HG02571 (cell line): ENCODE data around the gene ZNF711.
"Not testable (repeated sequence)": the region's sequence is repeated elsewhere in the genome, so short reads cannot be mapped to it uniquely, and the experiment has no call there.

Experiments
- ATAC-seq: cut with Tn5 transposase; IDR thresholded peaks from one replicate; pipeline ENCODE4 v1.9.1; 2021; ENCODE audit warnings: mild to moderate bottlenecking, moderate library complexity; ENCODE audit not compliant: unreplicated experiment

Gene ZNF711

DNA sequence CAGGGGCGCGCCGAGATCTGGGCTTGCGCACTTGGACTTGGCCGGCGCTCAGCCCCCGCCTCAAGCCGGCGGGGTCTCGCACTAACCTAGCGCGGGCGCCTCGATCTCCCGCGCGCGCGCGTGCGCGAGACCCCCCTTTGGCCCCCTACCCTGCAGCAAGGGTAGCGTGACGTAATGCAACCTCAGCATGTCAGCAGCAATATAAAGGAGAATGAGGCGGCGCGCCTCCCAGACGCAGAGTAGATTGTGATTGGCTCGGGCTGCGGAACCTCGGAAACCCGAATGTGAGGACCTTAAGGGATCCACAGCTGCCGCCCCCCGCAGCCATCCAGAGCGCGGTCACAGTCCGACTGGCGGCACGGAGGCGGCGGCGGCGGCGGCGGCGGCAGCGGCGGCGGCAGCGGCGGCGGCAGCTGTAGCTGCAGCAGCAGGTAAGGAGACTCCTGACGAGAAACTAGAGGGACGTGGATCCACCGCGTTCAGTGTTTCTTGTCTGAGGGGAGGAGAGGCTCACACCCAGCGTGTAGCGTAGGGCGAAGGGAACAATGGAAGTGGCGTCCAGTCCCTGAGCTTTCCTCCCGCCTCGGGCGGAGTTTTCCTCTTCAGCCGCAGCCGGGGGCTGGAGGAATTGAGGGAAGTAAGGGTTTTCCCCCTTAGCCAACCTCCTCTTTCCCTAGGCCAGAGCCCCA lies at the start of gene ZNF711, which contains the start of gene SATL1:
TSS of gene ZNF711 (plus strand) at position 231 of the 689 bp plus-strand sequence. CDS start 3,582 bp downstream, outside the sequence.
TSS of gene SATL1 (minus strand) at position 19 of the 689 bp plus-strand sequence. CDS start 134,811 bp downstream, outside the sequence.
- ATAC-seq, result peak; percentile 40

GRCh38 chrX:85196319-85196718 lies 47.5 kb upstream of the ZNF711 start:
- ATAC-seq, result no peak

GRCh38 chrX:85203461-85203970 lies 40.3 kb upstream of the ZNF711 start:
- no peak for ATAC-seq

DNA sequence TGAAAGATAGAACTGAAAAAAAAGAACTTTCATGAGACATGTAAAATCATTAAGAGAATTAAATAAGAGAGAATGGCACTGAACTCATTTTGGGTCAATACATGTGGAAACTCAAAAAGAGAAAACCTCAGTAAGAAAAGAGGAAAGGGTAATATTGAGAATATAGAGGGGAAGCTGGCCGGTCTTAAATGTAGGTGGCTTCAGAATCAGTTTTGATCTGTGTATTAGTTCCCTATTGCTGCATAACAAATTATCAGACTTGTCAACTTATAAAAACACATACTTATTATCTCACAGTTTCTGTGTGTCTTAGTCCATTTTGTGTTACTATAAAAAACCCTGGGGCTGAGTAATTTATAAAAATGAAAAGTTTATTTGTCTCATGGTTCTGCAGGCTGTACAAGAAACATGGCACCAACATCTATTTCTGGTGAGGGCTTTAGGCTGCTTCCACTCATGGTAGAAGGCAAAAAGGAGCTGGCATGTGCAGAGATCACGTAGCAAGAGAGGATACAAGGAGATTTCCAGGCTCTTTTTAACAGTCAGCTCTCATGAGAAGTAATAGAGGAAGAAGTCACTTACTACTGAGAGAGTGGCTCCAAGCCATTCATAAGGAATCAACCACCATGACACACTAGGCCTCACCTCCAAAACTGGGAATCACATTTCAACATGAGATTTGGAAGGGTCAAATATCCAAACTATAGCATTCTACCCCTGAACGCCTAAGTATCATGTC lies 29.8 kb upstream of the ZNF711 start:
- ATAC-seq, result no peak

DNA sequence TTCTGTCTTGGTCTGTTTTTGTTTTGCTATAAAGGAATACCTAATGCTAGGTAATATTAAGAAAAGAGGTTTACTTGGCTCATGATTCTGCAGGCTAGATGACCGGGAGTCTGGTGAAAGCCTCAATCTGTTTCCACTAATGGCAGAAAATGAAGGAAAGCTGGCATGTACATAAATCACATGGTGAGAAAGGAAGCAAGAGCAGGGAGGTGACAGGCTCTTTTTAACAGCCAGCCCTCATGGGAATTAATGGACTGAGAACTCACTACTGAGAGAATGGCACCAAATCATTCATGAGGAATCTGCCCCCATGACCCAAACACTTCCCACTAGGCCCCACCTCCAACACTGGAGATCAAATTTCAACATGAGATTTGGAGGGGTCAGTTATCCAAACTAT lies 27.8 kb upstream of the ZNF711 start:
- no peak for ATAC-seq

DNA sequence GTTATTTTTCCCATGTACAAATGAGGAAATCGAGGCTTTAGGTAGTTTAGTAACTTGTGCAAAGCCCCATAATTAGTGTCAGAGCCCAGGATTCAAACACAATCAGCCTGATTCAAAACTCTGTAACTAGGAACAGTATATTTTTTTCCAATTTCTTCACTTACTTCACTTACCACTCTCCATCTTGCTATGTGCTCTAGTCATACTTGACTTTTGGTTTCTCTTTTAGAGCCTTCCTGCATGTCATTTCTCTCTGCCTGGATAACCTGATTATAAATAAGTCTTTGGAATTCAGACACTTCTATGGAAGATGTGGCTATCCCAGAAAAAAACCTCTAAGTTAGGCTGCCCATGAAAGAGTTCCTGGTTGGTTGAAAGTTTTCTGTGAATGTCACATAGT lies 22.4 kb upstream of the ZNF711 start:
- no peak for ATAC-seq

DNA sequence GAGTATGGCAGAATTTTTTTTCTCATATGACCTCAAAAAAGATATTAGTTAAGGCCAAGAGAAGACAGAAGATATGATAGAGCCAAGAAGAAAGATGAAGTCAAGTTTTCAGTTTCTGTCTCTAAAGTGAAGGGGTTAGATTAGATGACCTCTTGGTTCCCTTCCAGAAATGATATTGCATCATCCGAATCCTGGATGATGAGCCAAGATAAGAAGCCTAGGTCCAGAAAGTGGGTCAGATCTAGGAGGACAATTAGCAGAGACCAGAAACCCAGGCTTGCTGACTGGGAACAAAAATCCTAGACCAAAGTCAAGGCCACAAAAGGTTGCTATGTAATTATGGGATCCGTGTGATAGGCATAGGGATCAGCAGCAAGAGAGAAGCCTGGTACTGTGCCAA lies 20.4 kb upstream of the ZNF711 start:
- ATAC-seq, result no peak

DNA sequence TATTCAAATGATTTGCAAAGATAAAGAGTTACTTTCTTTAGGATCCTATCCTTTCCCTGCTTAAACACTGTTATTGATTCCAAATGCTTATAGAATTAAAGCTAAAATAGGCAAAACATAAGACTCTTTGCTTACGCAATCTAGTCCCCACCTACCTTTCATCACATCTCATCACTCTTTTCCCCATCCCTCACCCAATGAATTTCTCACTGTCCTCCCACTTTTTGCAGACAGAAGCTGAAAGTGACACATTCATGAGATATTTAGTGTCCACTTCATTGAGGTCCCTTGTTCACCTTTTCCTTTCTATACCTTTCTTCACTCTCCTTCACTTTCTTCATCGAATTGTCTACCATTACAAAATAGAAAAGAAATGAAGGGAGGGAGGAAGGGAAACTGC lies 636 bp upstream of the ZNF711 start:
- ATAC-seq, result no peak

GRCh38 chrX:85244450-85245211 lies 840 bp downstream of the ZNF711 start:
- peak; percentile 50 for ATAC-seq

DNA sequence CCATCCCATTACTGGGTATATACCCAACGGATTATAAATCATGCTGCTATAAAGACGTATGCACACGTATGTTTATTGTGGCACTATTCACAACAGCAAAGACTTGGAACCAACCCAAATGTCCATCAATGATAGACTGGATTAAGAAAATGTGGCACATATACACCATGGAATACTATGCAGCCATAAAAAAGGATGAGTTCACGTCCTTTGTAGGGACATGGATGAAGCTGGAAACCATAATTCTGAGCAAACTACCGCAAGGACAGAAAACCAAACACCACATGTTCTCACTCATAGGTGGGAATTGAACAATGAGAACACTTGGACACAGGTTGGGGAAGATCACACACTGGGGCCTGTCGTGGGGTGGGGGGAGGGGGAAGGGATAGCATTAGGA lies 41.5 kb downstream of the ZNF711 start:
- ATAC-seq, result not testable (repeated sequence)

DNA sequence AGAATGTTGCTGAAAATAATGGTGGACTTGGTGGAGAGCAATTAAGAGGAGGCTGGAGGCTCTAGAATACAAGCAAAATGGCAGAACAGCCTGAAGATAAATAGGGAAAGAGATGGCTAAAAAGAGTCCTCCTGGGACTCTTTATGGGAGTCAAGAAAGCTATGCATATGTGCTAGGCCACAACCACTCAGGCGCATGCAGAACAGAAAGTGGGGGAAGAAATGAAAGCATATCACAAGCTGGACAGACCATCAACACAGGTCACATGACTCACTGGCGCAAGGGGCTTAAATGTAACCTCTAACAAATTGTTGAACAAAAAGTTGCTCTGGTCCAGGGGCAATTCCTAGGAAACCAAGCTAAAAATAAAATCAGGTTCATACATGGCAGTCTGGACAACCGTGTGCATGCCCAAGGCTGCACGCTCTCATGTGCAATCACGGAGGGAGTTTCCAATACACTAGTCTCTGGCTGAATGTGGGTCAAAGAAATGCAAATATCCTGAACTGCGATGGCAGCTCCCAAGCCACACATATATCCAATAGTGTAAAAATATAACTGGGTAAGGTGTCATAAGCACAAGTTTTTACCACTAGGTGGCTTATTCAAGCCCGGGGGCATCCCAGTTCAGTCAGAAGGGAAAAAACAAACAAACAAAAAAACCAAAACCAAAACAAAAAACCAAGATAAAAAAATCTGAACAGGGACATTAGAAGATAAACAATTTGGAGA lies 45.4 kb downstream of the ZNF711 start:
- no peak for ATAC-seq

DNA sequence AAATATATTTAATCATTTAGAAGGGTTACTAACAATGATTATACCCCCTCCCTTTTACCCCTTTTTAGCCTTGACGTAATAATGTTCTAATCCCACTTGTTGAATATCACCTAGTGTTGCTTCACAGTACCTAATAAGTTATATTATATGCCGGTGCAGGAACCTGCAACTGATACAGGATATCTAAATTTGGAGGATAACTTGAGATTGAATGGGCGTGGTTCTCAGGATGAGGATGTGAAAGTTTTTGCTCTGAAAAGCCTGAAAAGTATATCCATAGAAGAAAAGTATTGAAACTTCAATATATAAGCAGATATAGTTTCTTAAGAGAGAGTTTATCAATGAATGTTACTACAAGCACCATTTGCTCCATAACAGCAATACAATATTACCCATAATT lies 59.8 kb downstream of the ZNF711 start:
- ATAC-seq, result no peak

DNA sequence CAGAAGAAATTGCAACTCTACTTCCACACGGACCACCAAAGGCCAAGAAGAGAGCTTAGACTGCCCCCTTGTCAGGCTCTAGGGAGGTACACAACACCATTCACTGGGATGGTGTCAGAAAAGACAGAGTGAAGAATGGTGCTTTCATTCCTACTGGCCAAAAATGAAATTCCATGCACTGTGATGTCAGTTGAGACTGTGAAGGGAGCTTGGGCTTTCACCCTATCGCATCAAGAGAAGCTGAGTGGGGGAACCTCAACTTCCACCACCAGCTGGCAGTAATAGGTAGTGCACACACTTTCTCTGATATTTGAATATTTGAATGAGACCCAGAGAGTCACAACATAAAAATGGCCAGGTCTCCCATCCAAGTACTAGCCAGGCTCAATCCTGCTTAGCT lies 65.9 kb downstream of the ZNF711 start:
- no peak for ATAC-seq

DNA sequence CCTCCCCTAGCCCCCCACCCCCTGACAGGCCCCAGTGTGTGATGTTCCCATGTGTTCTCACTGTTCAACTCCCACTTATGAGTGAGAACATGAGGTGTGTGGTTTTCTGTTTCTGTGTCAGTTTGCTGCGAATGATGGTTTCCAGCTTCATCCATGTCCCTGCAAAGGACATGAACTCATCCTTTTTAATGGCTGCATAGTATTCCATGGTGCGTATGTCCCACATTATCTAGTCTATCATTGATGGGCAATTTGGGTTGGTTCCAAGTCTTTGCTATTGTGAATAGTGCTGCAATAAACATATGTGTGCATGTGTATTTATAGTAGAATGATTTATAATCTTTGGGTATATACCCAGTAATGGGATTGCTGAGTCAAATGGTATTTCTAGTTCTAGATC lies 67.6 kb downstream of the ZNF711 start:
- ATAC-seq, result not testable (repeated sequence)
